ENCODE data around the gene AZI2.

GRCh38 chr3:28347374-28348264 lies 1.0 kb downstream of the AZI2 start:
- TF ChIP-seq POLR2AphosphoS5 (IDR thresholded peaks at IDR 0.05; ENCODE audit: low read depth) (no peak), REST (IDR thresholded peaks at IDR 0.05; ENCODE audit: unreplicated experiment) (no peak), EZH2phosphoT487 (IDR thresholded peaks at IDR 0.05; ENCODE audit: unreplicated experiment) (no peak), EZH2 (IDR thresholded peaks at IDR 0.05; ENCODE audit: low read depth, unreplicated experiment) (no peak), CTCF (conservative IDR thresholded peaks at IDR 0.05; ENCODE audit: low read depth in 2 of 2) (no peak), CREB1 (CRISPR knock-in tag; IDR thresholded peaks at IDR 0.05; ENCODE audit: low read depth) (no peak), JUNB (IDR thresholded peaks at IDR 0.05; ENCODE audit: unreplicated experiment) (no peak), ETS1 (IDR thresholded peaks at IDR 0.05) (no peak)

Data from GM23338 (cell line).